SU-DHL-6 (cell line): ENCODE results near the gene CDK5RAP3.

Source experiments
- CTCF ChIP-seq: fragments of 200-600 bp; sonication (generic); IDR thresholded peaks from one replicate; pipeline ENCODE4 v1.5.1; 2017; ENCODE audit warnings: antibody characterized with exemption, mild to moderate bottlenecking, low read length, moderate library complexity; ENCODE audit not compliant: insufficient read depth, poor library complexity, severe bottlenecking
- EZH2phosphoT487 ChIP-seq: fragments of 200-600 bp; sonication (generic), shearing (Covaris generic); conservative IDR thresholded peaks from 2 replicates; pipeline ENCODE4 v1.6.1; 2018; ENCODE audit warnings: mild to moderate bottlenecking, antibody characterized with exemption, low read length, moderate library complexity, mixed read lengths

GRCh38 chr17:48012151-48012520 is 41.2 kb downstream of the CDK5RAP3 start:
- TF ChIP-seq CTCF, result no peak
- TF ChIP-seq EZH2phosphoT487, result no peak
